ENCODE data around the gene PCSK9.

Gene PCSK9

GRCh38 chr1:55060133-55060999, 21.0 kb downstream of the PCSK9 start:
- no peak for DNase-seq

DNA sequence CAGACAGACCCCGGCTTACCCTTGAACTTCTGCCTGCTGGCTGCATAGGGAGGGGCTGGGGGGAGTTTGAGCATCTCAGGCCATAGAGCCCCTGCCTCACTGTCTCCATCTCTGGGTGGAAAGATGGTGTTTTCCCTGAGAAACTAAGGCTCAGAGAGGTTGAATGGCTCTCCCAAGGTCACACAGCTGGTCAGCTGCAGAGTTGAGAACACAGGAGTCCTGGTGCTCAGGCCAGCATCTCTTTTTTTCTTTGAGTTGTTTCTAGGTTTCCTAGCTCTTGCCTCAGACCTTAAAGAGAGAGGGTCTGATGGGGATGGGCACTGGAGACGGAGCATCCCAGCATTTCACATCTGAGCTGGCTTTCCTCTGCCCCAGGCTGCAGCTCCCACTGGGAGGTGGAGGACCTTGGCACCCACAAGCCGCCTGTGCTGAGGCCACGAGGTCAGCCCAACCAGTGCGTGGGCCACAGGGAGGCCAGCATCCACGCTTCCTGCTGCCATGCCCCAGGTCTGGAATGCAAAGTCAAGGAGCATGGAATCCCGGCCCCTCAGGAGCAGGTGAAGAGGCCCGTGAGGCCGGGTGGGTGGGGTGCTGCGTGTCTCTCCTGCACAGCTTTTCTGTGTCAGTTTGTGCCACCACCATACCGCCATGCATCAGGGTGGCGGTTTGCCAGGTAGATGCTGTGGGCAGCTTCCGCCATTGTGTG, 21.8 kb downstream of the PCSK9 start:
- DNase-seq = no peak

DNA sequence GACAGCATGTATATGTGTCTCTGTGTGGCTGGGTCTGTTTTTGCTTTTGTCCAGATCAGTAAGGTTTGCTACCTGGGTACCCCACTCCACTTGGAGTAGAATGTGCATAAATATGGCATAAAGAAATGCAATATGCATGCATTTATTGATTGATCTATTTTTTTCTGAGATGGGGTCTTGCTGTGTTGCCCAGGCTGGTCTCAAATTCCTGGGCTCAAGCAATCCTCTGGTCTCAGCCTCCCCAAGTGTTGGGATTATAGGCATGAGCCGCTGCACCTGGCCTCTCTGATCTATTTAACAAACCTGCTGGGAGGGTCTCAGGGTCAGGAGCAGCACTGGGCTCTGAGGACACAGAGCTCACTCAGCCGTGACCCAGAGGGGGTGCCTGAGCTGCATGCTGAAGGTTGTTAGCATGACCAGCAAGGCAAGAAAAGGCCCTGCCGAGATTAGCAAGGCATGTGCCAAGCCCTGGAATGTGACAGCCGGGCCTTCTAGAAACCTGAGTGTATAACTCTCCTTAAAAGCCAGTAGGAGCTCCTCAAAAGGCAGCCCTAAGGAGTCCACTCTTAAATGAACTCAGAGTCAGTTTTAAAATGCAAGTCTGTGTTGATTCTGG, 22.5 kb downstream of the PCSK9 start:
- no peak for DNase-seq

GRCh38 chr1:55062801-55063576, 23.6 kb downstream of the PCSK9 start:
- no peak for DNase-seq

- DNase-seq = no peak
Observed at GRCh38 chr1:55063577-55063942, 24.2 kb downstream of the PCSK9 start.

DNA sequence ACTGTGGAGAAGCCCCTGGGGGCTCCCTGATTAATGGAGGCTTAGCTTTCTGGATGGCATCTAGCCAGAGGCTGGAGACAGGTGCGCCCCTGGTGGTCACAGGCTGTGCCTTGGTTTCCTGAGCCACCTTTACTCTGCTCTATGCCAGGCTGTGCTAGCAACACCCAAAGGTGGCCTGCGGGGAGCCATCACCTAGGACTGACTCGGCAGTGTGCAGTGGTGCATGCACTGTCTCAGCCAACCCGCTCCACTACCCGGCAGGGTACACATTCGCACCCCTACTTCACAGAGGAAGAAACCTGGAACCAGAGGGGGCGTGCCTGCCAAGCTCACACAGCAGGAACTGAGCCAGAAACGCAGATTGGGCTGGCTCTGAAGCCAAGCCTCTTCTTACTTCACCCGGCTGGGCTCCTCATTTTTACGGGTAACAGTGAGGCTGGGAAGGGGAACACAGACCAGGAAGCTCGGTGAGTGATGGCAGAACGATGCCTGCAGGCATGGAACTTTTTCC, 24.8 kb downstream of the PCSK9 start:
- DNase-seq = no peak

DNA sequence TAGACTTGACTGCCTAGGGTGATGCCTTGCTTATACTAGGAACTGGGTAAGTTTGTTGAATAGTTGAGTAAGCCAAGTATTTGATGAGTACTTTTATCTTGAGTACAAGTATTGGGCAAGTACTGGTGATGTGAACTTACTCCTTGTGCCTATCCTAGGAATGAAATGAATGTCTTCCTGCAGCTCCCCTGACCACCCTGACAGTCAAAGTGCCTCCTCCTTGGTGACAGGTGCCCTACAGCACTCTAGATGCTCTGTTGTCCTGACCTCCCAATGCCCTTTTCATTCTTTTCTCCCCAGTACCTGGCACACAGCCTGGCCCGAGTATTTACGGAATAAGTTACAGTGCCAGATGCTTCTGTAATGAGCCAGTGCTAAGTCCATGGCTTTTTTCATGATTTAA, 25.5 kb downstream of the PCSK9 start:
- no peak for DNase-seq

DNA sequence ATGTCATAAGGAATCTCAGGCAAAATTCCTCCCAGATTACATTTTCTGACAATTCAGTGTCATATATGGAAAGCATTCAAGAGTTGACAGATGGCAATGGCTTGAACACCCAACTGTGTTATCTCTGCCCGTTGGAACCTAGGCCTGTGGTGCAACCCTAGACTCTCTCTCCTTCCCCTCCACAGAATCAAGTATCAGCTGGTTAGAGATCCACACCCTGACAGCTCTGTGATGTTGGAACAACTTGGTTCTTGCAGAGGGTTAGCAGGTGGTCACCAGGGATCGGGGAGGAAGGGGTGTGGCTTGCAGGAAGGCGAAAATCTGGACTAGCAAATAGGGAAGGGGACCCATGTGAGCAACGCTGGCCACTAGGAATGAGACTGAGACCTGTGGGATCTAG, 26.3 kb downstream of the PCSK9 start:
- DNase-seq = no peak

DNA sequence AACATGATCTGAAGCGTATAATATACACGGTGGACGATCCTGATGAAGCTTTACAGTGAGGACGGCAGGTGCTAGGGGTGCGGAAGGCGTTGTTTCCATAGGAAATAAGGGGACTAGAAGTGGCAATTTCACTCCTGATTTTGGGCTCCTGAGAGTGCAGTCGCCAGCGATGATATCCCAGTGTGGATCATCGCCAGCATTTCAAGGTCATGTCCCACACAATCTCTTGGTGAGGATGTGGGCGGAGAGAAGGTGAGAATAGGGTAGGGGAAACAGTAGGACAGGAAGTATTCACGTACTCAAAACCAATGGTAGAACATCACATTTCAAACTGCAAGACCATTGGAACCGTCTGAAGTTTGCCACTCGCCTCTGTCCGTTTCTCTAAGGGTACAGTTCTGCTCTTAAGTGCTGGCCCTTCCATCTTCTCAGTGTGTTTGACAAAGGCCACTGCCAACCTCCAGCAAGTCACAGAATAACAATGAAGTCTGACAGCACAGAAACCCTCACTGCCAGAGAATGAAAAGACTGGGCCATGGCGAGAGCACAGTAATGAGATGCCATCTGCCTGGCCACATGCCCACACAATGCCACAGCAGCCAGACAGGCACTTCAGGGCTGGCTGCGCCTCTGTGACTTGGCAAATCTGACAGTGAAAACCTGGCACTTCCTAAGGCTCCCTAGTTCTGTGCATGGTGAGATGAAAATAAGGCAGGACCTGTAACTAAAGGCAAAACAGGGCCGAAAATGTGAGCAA, 27.9 kb downstream of the PCSK9 start:
- no peak for DNase-seq

- DNase-seq = no peak
Observed at GRCh38 chr1:55067914-55068313, 28.6 kb downstream of the PCSK9 start.

GRCh38 chr1:55068638-55069037, 29.3 kb downstream of the PCSK9 start:
- no peak for DNase-seq

- no peak for DNase-seq
Observed at GRCh38 chr1:55069280-55069679, 29.9 kb downstream of the PCSK9 start.

DNA sequence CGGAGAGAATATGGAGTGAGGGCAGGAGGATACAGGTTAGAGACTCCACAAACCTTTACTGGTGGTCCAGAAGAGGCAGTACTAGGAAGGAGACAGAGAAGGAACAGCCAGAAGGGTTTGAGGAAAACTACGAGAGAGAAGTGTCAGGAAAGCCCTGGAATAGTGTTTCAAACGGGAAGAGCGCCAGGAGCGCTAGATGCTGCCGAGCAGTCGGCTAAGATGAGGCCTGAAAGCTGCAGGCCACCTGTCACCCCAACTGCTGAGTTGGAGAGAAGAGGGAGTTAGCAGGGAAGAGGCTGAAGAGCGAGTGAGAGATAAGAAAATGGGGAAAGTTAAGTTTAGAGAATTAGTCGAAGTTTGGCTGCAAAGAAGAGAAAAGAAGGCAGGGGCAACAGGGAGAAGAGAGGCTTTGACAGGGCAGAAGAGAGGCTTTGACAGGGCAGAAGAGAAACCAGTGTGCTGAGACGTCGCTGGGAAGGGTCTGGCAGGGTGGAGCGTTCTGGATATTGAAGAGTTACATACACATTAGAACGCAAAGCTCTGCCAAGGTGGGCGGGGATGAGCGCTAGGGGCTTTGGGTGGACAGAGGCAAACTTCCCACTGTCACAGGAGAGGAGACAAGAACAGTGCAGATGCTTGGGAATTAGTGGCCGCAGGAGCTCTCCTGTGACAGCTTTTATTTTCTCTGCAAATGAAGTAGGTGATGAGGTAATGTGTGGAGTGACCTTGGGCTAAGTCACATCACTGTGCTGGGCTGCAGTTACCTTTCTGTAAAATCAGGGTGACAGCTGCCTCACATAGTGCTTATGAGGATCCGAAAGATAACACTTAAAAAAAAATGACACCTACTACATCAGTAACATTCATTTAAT, 31.2 kb downstream of the PCSK9 start:
- no peak for DNase-seq

GRCh38 chr1:55071477-55071876, 32.1 kb downstream of the PCSK9 start:
- DNase-seq = peak; percentile 39

DNA sequence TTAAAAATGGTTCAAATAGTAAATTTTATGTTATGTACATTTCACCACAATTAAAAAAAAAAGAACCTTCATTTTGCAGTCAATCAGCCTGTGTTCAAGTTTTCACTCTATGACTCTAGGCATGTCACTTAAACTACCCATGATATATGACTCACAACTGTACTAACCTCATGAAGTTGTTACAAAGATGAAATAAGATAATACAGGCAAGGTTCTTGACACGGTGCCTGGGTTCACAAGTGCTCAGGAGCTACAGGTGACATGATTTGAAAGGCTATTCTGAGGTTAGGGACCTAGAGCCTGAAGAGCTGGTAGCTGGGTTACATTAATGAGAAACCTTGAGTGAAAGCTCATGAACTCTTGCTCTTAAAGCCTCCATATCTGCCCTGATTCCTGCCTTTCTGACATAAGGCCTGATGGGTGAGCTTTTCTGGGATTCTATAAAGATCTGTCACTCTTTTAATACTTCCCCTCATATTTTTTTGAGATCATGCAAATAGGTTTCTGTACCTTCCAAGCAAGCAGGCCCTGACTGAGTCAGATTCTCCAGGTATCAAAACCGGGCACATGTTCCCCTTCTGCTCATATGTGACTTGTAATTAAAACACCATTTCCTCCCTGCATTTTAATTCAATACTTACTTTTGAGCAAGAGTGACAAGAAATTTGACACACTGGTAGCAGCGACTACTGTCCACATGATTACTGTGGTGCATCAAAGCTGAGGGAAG, 34.0 kb downstream of the PCSK9 start:
- DNase-seq = no peak

- no peak for DNase-seq
Observed at GRCh38 chr1:55074455-55074854, 35.1 kb downstream of the PCSK9 start.

- DNase-seq = no peak
Observed at GRCh38 chr1:55076356-55076755, 37.0 kb downstream of the PCSK9 start.

- no peak for DNase-seq
Observed at GRCh38 chr1:55078470-55078869, 39.1 kb downstream of the PCSK9 start.

GRCh38 chr1:55079651-55080050, 40.3 kb downstream of the PCSK9 start:
- no peak for DNase-seq

DNA sequence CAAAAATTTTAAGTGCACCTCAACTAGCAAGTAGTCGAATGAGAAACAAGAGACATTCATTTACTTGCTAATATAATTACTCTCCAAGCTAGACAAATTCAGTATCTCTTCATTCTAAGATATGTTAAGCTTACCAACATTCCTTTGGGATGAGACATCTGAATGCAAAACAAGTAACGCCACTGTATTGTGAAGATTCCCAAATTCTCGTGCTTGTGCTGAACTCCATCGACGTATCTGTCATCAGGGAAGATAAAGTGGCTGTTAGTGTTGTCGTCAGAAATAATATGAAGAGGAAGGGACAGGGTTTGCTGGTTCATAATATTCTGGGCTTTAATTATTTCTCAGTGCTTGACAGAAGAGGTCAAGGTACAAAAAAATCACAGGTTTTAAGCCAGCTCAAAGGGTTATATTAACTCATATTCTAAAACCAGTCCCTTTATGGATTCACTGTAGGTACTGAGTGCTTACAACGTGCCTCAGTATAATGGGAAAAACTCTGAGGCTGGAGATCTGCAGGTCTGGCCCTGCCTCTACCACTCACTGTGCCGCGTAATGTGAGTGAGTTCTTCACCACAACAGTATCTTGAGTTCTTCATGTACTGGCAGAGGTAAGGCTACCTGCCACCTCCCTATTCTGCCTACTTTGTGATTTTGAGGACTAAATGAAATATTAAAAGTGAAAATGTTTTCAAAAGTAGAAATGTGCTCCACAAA, 42.0 kb downstream of the PCSK9 start:
- DNase-seq = no peak
